ENCODE results near the gene PARD3. TPM values are rescaled to one million over a fixed set of nuclear protein-coding genes. Genes with fewer than 3 reads are reported as not detected.

PARD3 gene
- total and polyA plus RNA-seq, 2 donors (not counting 3 experiments of a cell fraction or from before 2014, with no cell fraction given) = 7.3 to 24.1 TPM

GRCh38 chr10:34687434-34688210 is 127.5 kb downstream of the PARD3 start:
- Histone ChIP-seq H3K27me3 (ENCODE audit: control insufficient read depth in 2 of 2, insufficient read depth in 2 of 2, low read length in 2 of 2) (no peaks in the 10 kb centered on the region), H3K79me2 (ENCODE audit: control insufficient read depth, insufficient read depth, low read length) (peaks cover 2% of the 10 kb centered on the region), H3K27ac (ENCODE audit: insufficient read depth, low read depth, low read length) (no peak overlapping the region), H3K36me3 (ENCODE audit: control insufficient read depth in 2 of 2, extremely low read depth in 1 of 2, insufficient read depth in 2 of 2, low read length in 2 of 2) (no peaks in the 10 kb centered on the region), H3K4me2 (ENCODE audit: insufficient read depth, low read length) (no peak overlapping the region), H3K9me3 (replicated peaks; ENCODE audit: control insufficient read depth, insufficient read depth, low read length) (no peaks in the 10 kb centered on the region), H3K4me1 (ENCODE audit: control insufficient read depth, extremely low read depth, insufficient read depth, low read length) (no peaks in the 10 kb centered on the region), H2AFZ (ENCODE audit: low read depth, low read length) (no peak overlapping the region), H3K9me1 (replicated peaks; ENCODE audit: control insufficient read depth, extremely low read depth, insufficient read depth, low read length) (no peaks in the 10 kb centered on the region), H4K20me1 (replicated peaks; ENCODE audit: control insufficient read depth, extremely low read depth, insufficient read depth, low read length) (no peaks in the 10 kb centered on the region), H3K9ac (replicated peaks; ENCODE audit: extremely low read depth, insufficient read depth, low read length) (no peak overlapping the region), H3K4me3 (replicated peaks in 1 of 3; ENCODE audit: insufficient read depth in 1 of 3, low read depth in 1 of 3, low read length in 3 of 3) (no peak overlapping the region)
- FAIRE-seq (no peak), DNase-seq (ENCODE audit: low read depth, low spot score) (no peak)
- intact Hi-C loops (cut with micrococcal nuclease) (no loop called here), dilution Hi-C loops (cut with MboI; ENCODE audit: extremely low pct_ligation_motif_present, low sequenced_read_pairs) (no loop called here)
- POLR2A ChIA-PET = no interaction called here
- no peak for TF ChIP-seq EZH2 (IDR thresholded peaks at IDR 0.05; ENCODE audit: borderline replicate concordance, low read depth, low read length, severe bottlenecking)
- no peak for TF ChIP-seq POLR2AphosphoS5 (IDR thresholded peaks at IDR 0.05; ENCODE audit: insufficient read depth, low read depth, low read length)
- TF ChIP-seq MAX (IDR thresholded peaks at IDR 0.05; ENCODE audit: insufficient read depth, insufficient read length) = no peak
- TF ChIP-seq POLR2A (IDR thresholded peaks at IDR 0.05; ENCODE audit: low read depth, low read length) = no peak
- no peak for TF ChIP-seq CTCF (IDR thresholded peaks at IDR 0.05; ENCODE audit: extremely low read depth in 1 of 2, insufficient read depth in 1 of 2, low read depth in 1 of 2, low read length in 2 of 2)
- no peak for TF ChIP-seq FOS (IDR thresholded peaks at IDR 0.05; ENCODE audit: borderline replicate concordance, insufficient read depth, low read length)
- TF ChIP-seq MYC (IDR thresholded peaks at IDR 0.05; ENCODE audit: low read depth, low read length) = no peak
- no peak for TF ChIP-seq JUN (IDR thresholded peaks at IDR 0.05; ENCODE audit: borderline replicate concordance, insufficient read depth, insufficient read length, low read depth)
- no peak for TF ChIP-seq GATA2 (IDR thresholded peaks at IDR 0.05; ENCODE audit: insufficient read depth, insufficient read length, low read depth, low read length)
- BruUV-seq (replicated peaks) = no TSS peak
- CTCF ChIA-PET = no interaction called here
